Neural progenitor cell (in vitro differentiated cells): Measurements from ENCODE around the gene MRPS6.

Experiments
- CTCF ChIP-seq: fragments of 200-600 bp; sonication (generic); IDR thresholded peaks from 2 replicates; pipeline ENCODE4 v1.5.1; 2017; ENCODE audit warnings: antibody characterized with exemption, mild to moderate bottlenecking
- EZH2 ChIP-seq: fragments of 200-600 bp; sonication (generic); IDR thresholded peaks from 2 replicates; pipeline ENCODE4 v1.6.1; 2017; ENCODE audit warnings: antibody characterized with exemption, mild to moderate bottlenecking, moderate library complexity

- TF ChIP-seq CTCF (no peak), EZH2 (no peak)
Observed at GRCh38 chr21:34100790-34101189, 27.4 kb downstream of the MRPS6 start.
